HG02884 (cell line): ENCODE results near the gene RNF212.

Source experiments
- ATAC-seq: cut with Tn5 transposase; IDR thresholded peaks from one replicate; pipeline ENCODE4 v1.9.1; 2021; ENCODE audit warnings: mild to moderate bottlenecking, moderate library complexity; ENCODE audit not compliant: unreplicated experiment

The RNF212 gene

GRCh38 chr4:1022051-1022738 lies 91.2 kb downstream of the RNF212 start:
- ATAC-seq = no peak
